BJ (cell line): ENCODE results near the gene SLC29A2. TPM values are rescaled to one million over a fixed set of nuclear protein-coding genes. Genes with fewer than 3 reads are reported as not detected.

Experiments
- CTCF ChIA-PET: fragments of 350-600 bp; formaldehyde crosslinking; extraction: SDS; loops from one replicate; lab custom pipeline; 2021; ENCODE audit warnings: antibody characterized with exemption, inconsistent platforms; lab: Yijun Ruan, JAX
- POLR2A ChIA-PET: fragments of 300-600 bp; sonication (Branson Sonifier 250); formaldehyde crosslinking; extraction: SDS; loops from one replicate; lab custom pipeline; 2021; ENCODE audit warnings: antibody characterized with exemption; lab: Charles Lee
- DNase-seq: peaks from one replicate; pipeline ENCODE4 v3.0.0-alpha.2; 2011; ENCODE audit warnings: low read depth
- H3K27me3 ChIP-seq: 2 replicates; pipeline ENCODE4 v1.6.0; 2011; ENCODE audit warnings: low read length; ENCODE audit not compliant: control insufficient read depth, insufficient read depth
- H3K36me3 ChIP-seq: 2 replicates; pipeline ENCODE4 v1.5.1; 2011; ENCODE audit warnings: low read length; ENCODE audit not compliant: control insufficient read depth, insufficient read depth
- H3K4me3 ChIP-seq: 2 replicates; pipeline ENCODE4 v1.5.1; 2011; ENCODE audit warnings: low read depth, mild to moderate bottlenecking, control low read depth, low read length
- polyA plus RNA-seq: library from polyadenylated mRNA; depleted of rRNA; stranded (reverse); fragments of >200 nt; gene quantifications from 2 replicates; pipeline ENCODE4 v1.2.3, GENCODE V29; 2011
- TF ChIP-seq, protein P1 (sequence below): IDR thresholded peaks from 2 replicates; pipeline ENCODE4 v1.5.1; 2011; ENCODE audit warnings: low read depth, mild to moderate bottlenecking, control low read depth, inconsistent platforms, low read length, moderate library complexity; ENCODE audit not compliant: insufficient read depth

SLC29A2 gene
- polyA plus RNA-seq, 1 experiment, result 0.48 TPM

DNA sequence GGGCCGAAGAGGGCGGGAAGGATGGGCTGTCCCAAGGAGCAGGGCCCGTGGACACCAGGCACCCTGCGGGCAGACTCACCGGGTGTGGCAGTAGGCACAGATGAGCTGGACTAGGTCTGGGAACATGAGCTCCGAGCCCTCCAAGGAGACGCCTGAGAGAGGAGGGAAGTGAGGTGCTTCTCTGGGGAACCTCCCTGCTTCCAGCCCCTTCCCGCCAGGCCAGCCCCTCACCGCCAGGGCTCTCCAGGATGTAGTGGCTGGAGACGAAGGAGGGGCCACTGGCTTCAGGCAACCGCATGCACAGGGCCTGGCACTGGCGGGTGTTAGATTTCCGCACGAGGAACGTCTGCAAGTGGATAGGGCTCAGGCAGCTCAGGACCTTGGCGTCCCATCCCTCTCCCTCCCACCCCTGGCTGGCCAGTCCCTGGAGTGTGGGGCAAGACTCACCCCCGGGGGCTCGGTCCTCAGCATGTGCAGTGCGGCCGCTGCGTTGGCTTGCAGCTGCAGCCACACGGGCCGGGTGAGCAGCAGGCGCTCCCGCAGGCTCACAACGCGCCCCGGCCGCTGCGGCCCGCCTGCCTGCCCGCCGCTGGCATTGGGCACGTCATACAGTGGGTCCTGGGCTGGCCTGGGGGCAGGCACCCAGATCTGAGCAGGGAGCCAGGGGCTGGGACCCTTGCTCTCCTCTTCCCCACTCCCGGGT, 35.9 kb downstream of the SLC29A2 start:
- peaks cover 37% of the 10 kb centered on the region for H3K36me3 ChIP-seq
- POLR2A ChIA-PET, result interaction anchor here (0.7 to 2.9 kb wide), 4 partner anchors 19 to 316 kb away, joined by 3 to 34 read pairs (median 3); partner anchors contain the start of gene CD248
- DNase-seq, result no peak
- TF ChIP-seq, protein P1, sequence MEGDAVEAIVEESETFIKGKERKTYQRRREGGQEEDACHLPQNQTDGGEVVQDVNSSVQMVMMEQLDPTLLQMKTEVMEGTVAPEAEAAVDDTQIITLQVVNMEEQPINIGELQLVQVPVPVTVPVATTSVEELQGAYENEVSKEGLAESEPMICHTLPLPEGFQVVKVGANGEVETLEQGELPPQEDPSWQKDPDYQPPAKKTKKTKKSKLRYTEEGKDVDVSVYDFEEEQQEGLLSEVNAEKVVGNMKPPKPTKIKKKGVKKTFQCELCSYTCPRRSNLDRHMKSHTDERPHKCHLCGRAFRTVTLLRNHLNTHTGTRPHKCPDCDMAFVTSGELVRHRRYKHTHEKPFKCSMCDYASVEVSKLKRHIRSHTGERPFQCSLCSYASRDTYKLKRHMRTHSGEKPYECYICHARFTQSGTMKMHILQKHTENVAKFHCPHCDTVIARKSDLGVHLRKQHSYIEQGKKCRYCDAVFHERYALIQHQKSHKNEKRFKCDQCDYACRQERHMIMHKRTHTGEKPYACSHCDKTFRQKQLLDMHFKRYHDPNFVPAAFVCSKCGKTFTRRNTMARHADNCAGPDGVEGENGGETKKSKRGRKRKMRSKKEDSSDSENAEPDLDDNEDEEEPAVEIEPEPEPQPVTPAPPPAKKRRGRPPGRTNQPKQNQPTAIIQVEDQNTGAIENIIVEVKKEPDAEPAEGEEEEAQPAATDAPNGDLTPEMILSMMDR, result peak; percentile 8; the same call in 1 of the 2 replicates
- H3K4me3 ChIP-seq, result peak overlapping the region; percentile 78
- no peaks in the 10 kb centered on the region for H3K27me3 ChIP-seq
- CTCF ChIA-PET, result interaction anchor here (0.6 to 8.7 kb wide), 19 partner anchors 9 to 82 kb away, joined by 3 to 201 read pairs (median 5); partner anchors contain the start of genes BRMS1, CD248 and YIF1A

DNA sequence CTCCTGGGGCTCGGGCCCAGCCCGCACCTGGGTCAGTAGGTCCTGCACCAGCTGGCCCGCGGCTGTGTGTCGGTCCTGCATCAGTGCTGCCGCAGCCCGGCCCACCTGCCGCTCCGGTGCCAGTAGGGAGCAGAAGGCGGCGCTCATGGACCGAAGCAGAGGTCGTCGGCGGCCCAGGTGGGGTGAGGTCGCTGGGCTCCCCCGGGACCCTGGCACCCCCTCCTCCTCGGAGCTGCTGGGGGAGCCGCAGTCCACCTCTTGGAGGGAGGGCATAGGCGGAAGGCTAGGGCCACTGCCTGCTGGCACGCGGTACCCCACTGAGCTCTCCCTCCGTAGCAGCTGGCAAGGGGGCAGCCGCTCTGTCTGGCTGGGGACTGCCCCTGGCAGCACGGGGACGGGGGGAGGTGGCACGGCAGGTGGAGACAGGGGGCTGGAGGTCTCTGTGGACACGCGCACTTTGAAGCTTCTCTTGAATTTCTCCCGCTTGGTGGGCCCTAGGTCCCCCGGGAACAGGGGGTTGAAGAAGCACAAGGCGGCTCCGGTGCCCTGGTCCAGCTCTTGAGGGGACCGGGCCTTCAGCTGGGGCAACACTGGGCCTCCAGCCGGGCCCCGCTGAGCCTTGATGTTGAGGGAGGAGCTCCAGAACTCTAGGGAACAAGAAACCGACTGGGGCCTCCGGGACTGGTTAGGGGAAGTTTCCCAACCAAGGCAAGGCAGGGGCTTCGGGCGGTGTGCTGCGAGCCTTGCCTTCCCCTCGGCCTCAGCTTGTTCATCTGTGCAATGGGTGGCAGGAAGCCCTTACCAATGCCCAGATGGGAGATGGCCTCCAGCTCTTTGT, 36.7 kb downstream of the SLC29A2 start:
- TF ChIP-seq, protein P1, result no peak
- peaks cover 29% of the 10 kb centered on the region for H3K36me3 ChIP-seq
- CTCF ChIA-PET, result interaction anchor here (0.6 to 8.7 kb wide), 16 partner anchors 8 to 313 kb away, joined by 3 to 201 read pairs (median 7); partner anchors contain the start of genes BRMS1, CD248 and YIF1A
- no peak for DNase-seq
- H3K27me3 ChIP-seq, result no peaks in the 10 kb centered on the region
- H3K4me3 ChIP-seq, result peak overlapping the region; percentile 78
- POLR2A ChIA-PET, result interaction anchor here (0.7 to 2.9 kb wide), 4 partner anchors 11 to 315 kb away, joined by 3 to 34 read pairs (median 4); no protein-coding TSS in a partner anchor

DNA sequence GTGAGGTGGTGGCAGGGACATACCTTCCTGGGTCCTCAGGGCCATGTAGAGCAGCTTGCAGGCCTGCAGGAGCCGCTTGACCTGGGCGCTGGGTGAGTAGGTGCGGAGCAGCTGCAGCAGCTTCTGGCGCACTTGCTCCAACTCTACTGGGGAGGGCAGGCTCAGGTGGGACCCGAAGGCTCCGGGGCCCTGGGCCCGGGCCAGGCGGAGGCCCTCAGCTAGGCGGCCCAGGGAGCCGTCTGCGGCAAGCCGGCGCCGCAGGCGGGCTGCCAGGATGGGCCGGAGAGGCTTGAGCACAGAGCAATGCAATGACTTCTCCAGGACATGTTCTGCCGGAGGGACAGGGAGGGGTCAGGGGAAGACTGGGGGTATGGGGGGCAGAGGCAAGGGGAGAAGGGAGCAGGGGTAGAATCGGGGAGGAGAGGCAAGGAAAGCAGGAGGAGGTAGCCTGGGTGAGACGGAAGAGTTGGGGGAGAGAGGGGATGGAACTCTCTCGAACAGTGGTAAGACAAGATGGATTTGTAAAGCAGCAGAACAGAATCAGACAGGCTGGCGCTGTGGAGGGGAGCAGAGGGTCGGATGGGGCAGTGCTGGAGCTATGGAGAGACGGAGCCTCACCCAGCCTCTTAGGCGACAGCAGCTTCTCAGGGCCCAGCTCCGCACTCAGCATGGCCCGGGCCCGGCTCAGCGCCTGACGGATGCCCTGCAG, 37.5 kb downstream of the SLC29A2 start:
- no peaks in the 10 kb centered on the region for H3K27me3 ChIP-seq
- ChIA-PET CTCF (interaction anchor here (0.6 to 8.7 kb wide), 10 partner anchors 7 to 312 kb away, joined by 3 to 201 read pairs (median 10); partner anchors contain the start of gene CD248), POLR2A (interaction anchor here (2.9 kb wide), 1 partner anchor 21 kb away, joined by 34 read pairs; no protein-coding TSS in a partner anchor)
- peaks cover 25% of the 10 kb centered on the region for H3K36me3 ChIP-seq
- TF ChIP-seq, protein P1, result no peak
- DNase-seq, result no peak
- H3K4me3 ChIP-seq, result peak overlapping the region; percentile 78

DNA sequence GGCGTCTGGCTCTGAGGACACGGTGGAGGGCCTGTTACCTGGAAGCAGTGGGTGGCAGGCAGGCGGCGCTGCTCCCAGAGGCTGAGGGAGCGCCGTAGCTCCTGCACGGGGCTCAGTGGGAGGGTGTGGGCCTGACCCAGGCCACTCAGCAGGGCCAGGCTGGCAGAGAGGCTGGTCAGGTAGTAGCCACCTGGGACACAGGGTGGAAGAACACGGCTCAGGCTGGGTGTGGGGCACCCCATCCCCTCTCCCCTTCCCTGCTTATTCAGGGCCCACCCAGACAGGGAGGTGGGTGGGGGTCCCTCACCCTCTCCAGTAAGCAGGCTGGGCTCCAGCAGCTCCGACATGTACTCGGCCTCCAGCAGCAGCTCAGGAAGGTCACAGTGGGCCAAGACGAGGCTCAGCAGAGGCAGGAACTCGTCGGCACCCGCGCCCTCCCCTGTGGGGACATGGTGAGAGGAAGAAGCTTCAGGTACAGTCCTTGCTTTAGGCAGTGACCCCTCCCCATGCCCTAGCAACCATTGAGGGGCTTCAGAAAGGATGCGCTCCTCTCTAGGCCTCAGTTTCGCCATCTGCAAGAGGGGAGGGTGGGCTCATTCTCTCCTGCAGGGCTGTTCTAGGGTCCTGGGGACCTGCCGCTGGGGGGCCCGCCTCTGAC, 38.2 kb downstream of the SLC29A2 start:
- H3K36me3 ChIP-seq, result peaks cover 25% of the 10 kb centered on the region
- CTCF ChIA-PET, result interaction anchor here (2.1 to 8.7 kb wide), 4 partner anchors 8 to 53 kb away, joined by 9 to 201 read pairs (median 17); partner anchors contain the start of gene CD248
- H3K4me3 ChIP-seq, result no peak overlapping the region
- H3K27me3 ChIP-seq, result no peaks in the 10 kb centered on the region
- DNase-seq, result no peak
- POLR2A ChIA-PET, result no interaction called here
- TF ChIP-seq, protein P1, result no peak
